ENCODE results near the gene MSL1.
"Not testable (repeated sequence)": the region's sequence is repeated elsewhere in the genome, so short reads cannot be mapped to it uniquely, and the experiment has no call there.

Gene MSL1

DNA sequence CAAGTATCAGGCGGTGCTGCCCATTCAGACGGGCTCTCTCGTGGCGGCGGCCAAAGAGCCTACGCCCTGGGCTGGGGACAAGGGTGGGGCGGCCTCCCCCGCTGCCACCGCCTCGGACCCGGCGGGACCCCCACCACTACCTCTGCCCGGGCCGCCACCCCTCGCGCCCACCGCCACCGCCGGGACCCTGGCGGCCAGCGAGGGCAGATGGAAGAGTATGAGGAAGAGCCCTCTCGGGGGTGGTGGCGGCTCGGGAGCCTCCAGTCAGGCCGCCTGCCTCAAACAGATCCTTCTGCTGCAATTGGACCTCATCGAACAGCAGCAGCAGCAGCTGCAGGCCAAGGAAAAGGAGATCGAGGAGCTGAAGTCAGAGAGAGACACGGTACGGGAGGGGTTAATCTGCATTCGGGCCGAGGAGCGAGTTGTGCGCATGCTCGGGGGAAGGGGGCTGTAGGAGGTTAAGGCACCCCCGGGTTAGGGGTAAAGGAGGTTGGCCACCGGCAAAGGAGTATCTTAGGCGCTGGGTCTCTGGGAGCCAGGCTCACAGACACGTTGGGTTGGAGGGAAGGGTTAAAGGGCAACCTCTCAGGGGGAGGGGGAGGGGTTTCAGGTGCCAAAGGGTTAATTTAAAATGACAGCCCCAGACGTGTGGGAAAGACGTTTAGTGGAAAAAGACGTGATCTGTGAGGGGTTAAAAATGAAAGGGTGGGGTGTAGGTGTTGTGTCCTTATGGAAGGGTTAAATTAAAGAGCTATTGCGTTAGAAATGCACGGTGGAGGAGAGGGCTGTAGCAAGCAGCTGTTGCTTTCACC is 1.4 kb downstream of the MSL1 start:
- peak overlapping the region; percentile 84 to 86 for H3K9ac ChIP-seq (ENCODE audit: low read length in 2 of 2)
- H3K9me3 ChIP-seq (ENCODE audit: control insufficient read depth in 2 of 2, low read length in 2 of 2): no peaks in the 10 kb centered on the region
- peak overlapping the region; percentile 85 for H3K27ac ChIP-seq (ENCODE audit: low read length)
- peak overlapping the region; percentile 88 to 97 for H3K4me3 ChIP-seq (ENCODE audit: low read length in 2 of 2)
- H3K36me3 ChIP-seq (ENCODE audit: control insufficient read depth in 2 of 2, insufficient read depth in 2 of 2, low read length in 2 of 2): peaks cover 12% of the 10 kb centered on the region in 2 donors
- H3K27me3 ChIP-seq (ENCODE audit: control insufficient read depth in 1 of 2, insufficient read depth in 2 of 2, low read length in 2 of 2): no peaks in the 10 kb centered on the region
- H3K4me1 ChIP-seq (ENCODE audit: control insufficient read depth, insufficient read depth, low read length): peaks cover 27% of the 10 kb centered on the region

DNA sequence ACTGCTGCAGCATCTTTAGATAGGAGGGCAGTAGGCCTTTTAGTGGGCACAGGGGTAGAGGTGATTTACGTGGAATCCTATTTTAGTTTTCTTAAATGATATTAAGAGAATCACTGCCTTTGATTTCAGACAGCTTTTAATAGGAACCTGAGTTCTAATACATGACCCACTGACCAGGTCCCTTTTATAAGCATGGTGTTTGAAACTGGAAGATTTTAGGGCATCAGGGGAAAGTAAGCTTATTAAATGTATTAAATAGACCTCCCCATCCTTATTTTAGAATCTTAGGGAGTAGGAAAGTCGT is 2.0 kb downstream of the MSL1 start:
- H3K9ac ChIP-seq (ENCODE audit: low read length in 2 of 2): peak overlapping the region; percentile 84 to 86
- peak overlapping the region; percentile 88 to 97 for H3K4me3 ChIP-seq (ENCODE audit: low read length in 2 of 2)
- H3K27me3 ChIP-seq (ENCODE audit: control insufficient read depth in 1 of 2, insufficient read depth in 2 of 2, low read length in 2 of 2): no peaks in the 10 kb centered on the region
- peak overlapping the region; percentile 85 for H3K27ac ChIP-seq (ENCODE audit: low read length)
- peaks cover 27% of the 10 kb centered on the region for H3K4me1 ChIP-seq (ENCODE audit: control insufficient read depth, insufficient read depth, low read length)
- H3K36me3 ChIP-seq (ENCODE audit: control insufficient read depth in 2 of 2, insufficient read depth in 2 of 2, low read length in 2 of 2): peaks cover 12% of the 10 kb centered on the region in 2 donors
- no peaks in the 10 kb centered on the region for H3K9me3 ChIP-seq (ENCODE audit: control insufficient read depth in 2 of 2, low read length in 2 of 2)

DNA sequence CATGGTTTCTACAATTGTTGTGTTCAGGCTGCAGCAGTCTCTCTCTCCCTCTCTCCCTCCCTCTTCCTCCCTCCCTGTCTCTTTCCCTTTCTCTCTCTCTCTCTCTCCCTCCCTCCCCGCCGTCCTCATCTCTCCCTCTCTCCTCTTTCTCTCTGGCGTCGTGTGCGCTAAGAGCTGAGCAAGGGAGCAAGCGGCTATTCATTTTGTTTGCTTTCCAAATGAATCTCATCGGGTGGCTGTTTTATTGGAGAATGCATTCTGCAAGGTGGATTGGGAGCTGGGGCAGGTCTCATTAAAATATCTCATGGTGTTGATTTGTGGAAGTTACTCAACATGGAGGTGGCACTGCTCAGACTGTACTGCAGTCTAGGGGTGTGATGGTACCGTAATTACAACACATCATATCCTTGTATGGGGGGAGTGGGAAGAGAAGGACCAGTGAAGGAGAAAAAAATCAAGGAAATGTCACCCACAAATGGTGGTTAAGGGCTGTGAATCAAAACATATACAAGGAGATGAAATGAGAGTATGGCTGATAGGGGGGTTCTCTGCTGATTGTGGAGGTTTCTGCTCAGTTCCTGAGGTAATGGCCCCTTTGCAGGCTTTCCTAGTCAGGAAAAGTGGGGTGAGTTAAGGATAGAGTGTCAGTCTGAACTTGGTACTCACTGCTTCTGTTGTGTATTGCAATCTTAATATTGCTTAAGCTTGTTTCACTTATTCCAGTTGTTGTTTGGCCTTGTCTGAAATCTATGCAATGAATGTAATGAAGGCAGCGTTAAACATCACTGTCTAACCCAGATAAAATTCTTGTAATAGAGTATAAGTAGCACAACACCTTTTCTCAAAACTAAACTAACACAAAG is 2.7 kb downstream of the MSL1 start:
- Histone ChIP-seq H3K4me1 (ENCODE audit: control insufficient read depth, insufficient read depth, low read length) (peaks cover 27% of the 10 kb centered on the region), H3K9me3 (ENCODE audit: control insufficient read depth in 2 of 2, low read length in 2 of 2) (no peaks in the 10 kb centered on the region), H3K9ac (ENCODE audit: low read length in 2 of 2) (peak overlapping the region; percentile 84 to 86), H3K27me3 (ENCODE audit: control insufficient read depth in 1 of 2, insufficient read depth in 2 of 2, low read length in 2 of 2) (no peaks in the 10 kb centered on the region), H3K4me3 (ENCODE audit: low read length in 2 of 2) (peak overlapping the region; percentile 88 to 97), H3K36me3 (ENCODE audit: control insufficient read depth in 2 of 2, insufficient read depth in 2 of 2, low read length in 2 of 2) (peaks cover 16 to 19% of the 10 kb centered on the region in 2 donors), H3K27ac (ENCODE audit: low read length) (peak overlapping the region; percentile 85)

DNA sequence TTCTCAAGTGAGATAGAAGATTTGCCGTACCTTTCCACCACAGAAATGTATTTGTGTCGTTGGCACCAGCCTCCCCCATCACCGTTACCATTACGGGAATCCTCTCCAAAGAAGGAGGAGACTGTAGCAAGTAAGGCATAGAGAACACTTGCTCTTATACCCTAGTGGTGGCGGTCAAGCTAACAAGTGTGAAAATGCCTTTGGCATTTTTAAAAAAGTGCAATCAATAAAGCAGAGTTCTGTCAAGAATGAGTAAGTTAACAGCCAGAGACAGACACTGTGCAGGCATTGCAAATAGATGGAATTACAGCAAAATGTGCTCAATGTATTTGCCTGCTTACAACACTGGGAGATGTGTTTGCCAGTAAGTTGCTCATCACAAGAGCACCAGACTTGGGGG is 7.7 kb downstream of the MSL1 start:
- no peak overlapping the region for H3K27ac ChIP-seq (ENCODE audit: low read length)
- H3K36me3 ChIP-seq (ENCODE audit: control insufficient read depth in 2 of 2, insufficient read depth in 2 of 2, low read length in 2 of 2): peaks cover 51 to 54% of the 10 kb centered on the region in 2 donors
- no peak overlapping the region for H3K4me3 ChIP-seq (ENCODE audit: low read length in 2 of 2)
- no peaks in the 10 kb centered on the region for H3K9me3 ChIP-seq (ENCODE audit: control insufficient read depth in 2 of 2, low read length in 2 of 2)
- no peak overlapping the region for H3K9ac ChIP-seq (ENCODE audit: low read length in 2 of 2)
- no peaks in the 10 kb centered on the region for H3K27me3 ChIP-seq (ENCODE audit: control insufficient read depth in 1 of 2, insufficient read depth in 2 of 2, low read length in 2 of 2)
- H3K4me1 ChIP-seq (ENCODE audit: control insufficient read depth, insufficient read depth, low read length): peaks cover 9% of the 10 kb centered on the region

DNA sequence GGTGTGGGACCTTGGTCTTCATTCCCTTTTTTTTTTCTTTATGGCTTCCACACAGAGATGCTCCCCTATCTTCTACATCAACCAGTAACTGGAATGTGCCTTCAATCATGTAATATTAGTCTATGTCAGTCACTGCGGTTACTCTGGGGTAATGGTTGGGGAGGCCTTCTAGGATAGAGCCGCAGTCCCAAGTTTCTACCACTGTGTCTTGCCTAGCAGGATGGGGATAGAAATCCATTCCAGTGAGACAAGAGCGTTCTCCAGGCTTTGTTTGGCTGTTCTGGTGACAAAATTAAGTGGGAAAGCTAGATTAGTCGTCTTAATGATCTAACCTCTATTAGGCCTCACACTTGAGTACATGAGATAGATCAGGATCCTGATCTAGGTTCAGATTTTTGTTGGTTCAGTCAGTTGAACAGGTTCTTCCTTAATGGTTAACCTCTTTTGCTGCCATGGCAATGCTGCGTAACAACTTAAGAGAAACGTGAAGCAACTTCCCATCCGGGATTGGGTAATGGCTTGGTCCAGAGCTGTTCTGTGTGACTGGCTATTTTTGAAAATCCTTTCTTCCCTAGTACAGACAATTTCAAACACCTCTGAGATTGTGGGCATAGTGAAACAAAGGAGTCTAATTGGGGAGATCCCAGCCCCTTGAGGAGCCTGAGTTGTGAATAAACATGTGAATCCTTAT is 8.7 kb downstream of the MSL1 start:
- peak overlapping the region in 1 of 2 donors; percentile 42 for H3K9ac ChIP-seq (ENCODE audit: low read length in 2 of 2)
- H3K9me3 ChIP-seq (ENCODE audit: control insufficient read depth in 2 of 2, low read length in 2 of 2): no peaks in the 10 kb centered on the region
- H3K36me3 ChIP-seq (ENCODE audit: control insufficient read depth in 2 of 2, insufficient read depth in 2 of 2, low read length in 2 of 2): peaks cover 61 to 63% of the 10 kb centered on the region in 2 donors
- no peak overlapping the region for H3K27ac ChIP-seq (ENCODE audit: low read length)
- H3K4me1 ChIP-seq (ENCODE audit: control insufficient read depth, insufficient read depth, low read length): peaks cover 2% of the 10 kb centered on the region
- no peak overlapping the region for H3K4me3 ChIP-seq (ENCODE audit: low read length in 2 of 2)
- no peaks in the 10 kb centered on the region for H3K27me3 ChIP-seq (ENCODE audit: control insufficient read depth in 1 of 2, insufficient read depth in 2 of 2, low read length in 2 of 2)

DNA sequence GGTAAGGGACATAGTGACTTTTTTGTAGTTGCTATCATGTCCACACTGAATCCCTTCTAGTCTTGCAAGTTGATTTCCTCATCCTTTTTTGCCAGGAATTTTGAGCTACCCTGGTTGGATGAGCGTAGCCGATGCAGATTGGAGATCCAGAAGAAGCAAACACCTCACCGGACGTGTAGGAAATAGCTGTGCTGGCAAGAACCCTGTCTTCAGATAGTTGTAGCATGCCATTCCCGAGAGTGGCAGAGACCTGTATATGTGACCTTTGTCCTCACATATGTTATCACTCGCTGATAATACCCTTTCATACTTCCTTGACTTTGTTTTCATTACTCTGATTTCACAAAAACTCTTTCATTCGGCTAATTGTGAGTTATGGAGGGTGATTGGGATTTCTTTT is 12.4 kb downstream of the MSL1 start:
- Histone ChIP-seq H3K9me3 (ENCODE audit: control insufficient read depth in 2 of 2, low read length in 2 of 2) (no peaks in the 10 kb centered on the region), H3K4me1 (ENCODE audit: control insufficient read depth, insufficient read depth, low read length) (peaks cover 5% of the 10 kb centered on the region), H3K9ac (ENCODE audit: low read length in 2 of 2) (peak overlapping the region in 1 of 2 donors; percentile 29), H3K27me3 (ENCODE audit: control insufficient read depth in 1 of 2, insufficient read depth in 2 of 2, low read length in 2 of 2) (no peaks in the 10 kb centered on the region), H3K4me3 (ENCODE audit: low read length in 2 of 2) (no peak overlapping the region), H3K27ac (ENCODE audit: low read length) (no peak overlapping the region), H3K36me3 (ENCODE audit: control insufficient read depth in 2 of 2, insufficient read depth in 2 of 2, low read length in 2 of 2) (peaks cover 50 to 58% of the 10 kb centered on the region in 2 donors)

DNA sequence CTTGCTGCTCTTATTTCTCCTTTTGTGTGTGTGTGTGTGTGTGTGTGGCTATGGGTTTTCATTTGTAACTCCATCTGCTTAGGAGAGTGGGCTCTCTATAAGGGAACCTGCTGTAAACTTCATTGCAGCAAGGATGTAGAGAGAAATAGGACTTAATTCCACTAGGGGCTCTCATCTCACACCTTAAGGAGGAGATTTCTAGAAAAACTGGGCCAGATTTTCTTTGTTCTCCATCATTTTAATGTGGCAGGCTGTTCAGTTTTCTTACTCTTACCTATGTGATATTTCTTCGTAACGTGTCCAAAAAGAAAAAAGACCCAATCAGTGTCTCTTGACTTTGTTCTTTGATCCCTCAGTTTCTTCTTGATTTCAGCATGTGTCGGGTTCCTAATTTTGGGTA is 14.0 kb downstream of the MSL1 start:
- no peaks in the 10 kb centered on the region for H3K27me3 ChIP-seq (ENCODE audit: control insufficient read depth in 1 of 2, insufficient read depth in 2 of 2, low read length in 2 of 2)
- no peak overlapping the region for H3K27ac ChIP-seq (ENCODE audit: low read length)
- H3K4me1 ChIP-seq (ENCODE audit: control insufficient read depth, insufficient read depth, low read length): peaks cover 12% of the 10 kb centered on the region
- H3K36me3 ChIP-seq (ENCODE audit: control insufficient read depth in 2 of 2, insufficient read depth in 2 of 2, low read length in 2 of 2): peaks cover 41 to 44% of the 10 kb centered on the region in 2 donors
- H3K9ac ChIP-seq (ENCODE audit: low read length in 2 of 2): no peak overlapping the region
- H3K4me3 ChIP-seq (ENCODE audit: low read length in 2 of 2): no peak overlapping the region
- H3K9me3 ChIP-seq (ENCODE audit: control insufficient read depth in 2 of 2, low read length in 2 of 2): no peaks in the 10 kb centered on the region

DNA sequence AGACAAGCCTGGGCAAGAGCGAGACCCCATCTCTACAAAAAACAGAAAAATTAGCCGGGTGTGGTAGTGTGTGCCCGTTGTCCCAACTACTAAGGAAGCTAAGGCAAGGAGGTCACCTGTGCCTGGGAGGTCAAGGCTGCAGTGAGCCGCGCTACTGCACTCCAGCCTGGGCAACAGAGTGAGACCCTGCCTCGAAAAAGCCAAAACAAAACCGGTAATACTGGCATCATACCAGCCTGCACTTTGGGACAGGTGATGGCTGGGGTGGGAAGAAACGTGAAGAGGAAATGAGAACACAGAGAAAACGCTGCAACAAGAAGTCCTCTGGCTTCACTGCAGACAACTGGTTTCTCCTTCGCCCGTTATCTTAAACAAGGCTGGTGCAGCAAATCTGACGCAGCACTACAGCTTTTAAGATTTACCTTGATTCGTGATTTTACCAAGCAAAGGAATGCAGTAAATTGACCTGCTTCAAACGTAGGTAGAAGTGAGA is 17.8 kb downstream of the MSL1 start:
- peaks cover 16% of the 10 kb centered on the region for H3K4me1 ChIP-seq (ENCODE audit: control insufficient read depth, insufficient read depth, low read length)
- no peaks in the 10 kb centered on the region for H3K27me3 ChIP-seq (ENCODE audit: control insufficient read depth in 1 of 2, insufficient read depth in 2 of 2, low read length in 2 of 2)
- peak overlapping the region; percentile 80 to 88 for H3K4me3 ChIP-seq (ENCODE audit: low read length in 2 of 2)
- peaks cover 18 to 19% of the 10 kb centered on the region in 2 donors for H3K36me3 ChIP-seq (ENCODE audit: control insufficient read depth in 2 of 2, insufficient read depth in 2 of 2, low read length in 2 of 2)
- H3K27ac ChIP-seq (ENCODE audit: low read length): peak overlapping the region; percentile 99
- no peaks in the 10 kb centered on the region for H3K9me3 ChIP-seq (ENCODE audit: control insufficient read depth in 2 of 2, low read length in 2 of 2)
- peak overlapping the region; percentile 85 to 97 for H3K9ac ChIP-seq (ENCODE audit: low read length in 2 of 2)

DNA sequence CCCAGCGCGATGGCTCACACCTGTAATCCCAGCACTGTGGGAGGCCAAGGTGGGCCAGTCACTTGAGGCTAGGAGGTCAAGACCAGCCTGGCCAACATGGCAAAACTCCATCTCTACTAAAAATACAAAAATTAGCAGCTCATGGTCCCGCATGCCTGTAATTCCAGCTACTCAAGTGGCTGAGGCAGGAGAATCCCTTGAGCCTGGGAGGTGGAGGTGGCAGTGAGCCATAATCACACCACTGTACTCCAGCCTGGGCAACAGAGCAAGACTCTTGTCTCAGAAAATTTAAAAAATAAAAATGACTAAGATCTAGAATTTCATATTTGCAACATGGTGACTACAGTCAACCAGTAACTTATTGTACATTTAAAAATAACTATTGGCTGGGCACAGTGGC is 21.4 kb downstream of the MSL1 start:
- not testable (repeated sequence) for H3K9ac ChIP-seq (ENCODE audit: low read length in 2 of 2); H3K27ac ChIP-seq (ENCODE audit: low read length); H3K27me3 ChIP-seq (ENCODE audit: control insufficient read depth in 1 of 2, insufficient read depth in 2 of 2, low read length in 2 of 2); H3K4me3 ChIP-seq (ENCODE audit: low read length in 2 of 2); H3K9me3 ChIP-seq (ENCODE audit: control insufficient read depth in 2 of 2, low read length in 2 of 2)
- H3K36me3 ChIP-seq (ENCODE audit: control insufficient read depth in 2 of 2, insufficient read depth in 2 of 2, low read length in 2 of 2): peaks cover 9 to 11% of the 10 kb centered on the region in 2 donors
- peaks cover 19% of the 10 kb centered on the region for H3K4me1 ChIP-seq (ENCODE audit: control insufficient read depth, insufficient read depth, low read length)

DNA sequence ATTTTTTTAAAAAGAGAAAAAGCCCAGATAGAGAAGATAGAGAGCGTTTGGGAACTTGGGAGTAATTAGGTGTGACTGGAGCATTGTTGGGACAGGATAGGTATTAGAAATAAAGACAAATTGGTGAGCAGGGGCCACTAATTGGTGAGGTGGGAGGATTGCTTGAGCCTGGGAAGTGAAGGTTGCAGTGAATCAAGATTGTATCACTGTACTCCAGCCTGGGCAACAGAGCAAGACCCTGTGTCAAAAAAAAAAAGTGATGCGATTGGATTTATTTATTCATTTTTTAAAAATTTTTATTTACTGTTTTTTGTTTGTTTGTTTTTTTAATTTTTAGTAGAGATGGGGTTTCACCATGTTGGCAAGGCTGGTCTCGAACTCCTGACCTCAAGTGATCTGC is 23.7 kb downstream of the MSL1 start:
- Histone ChIP-seq H3K27ac (ENCODE audit: low read length) (no peak overlapping the region), H3K4me3 (ENCODE audit: low read length in 2 of 2) (no peak overlapping the region), H3K9ac (ENCODE audit: low read length in 2 of 2) (no peak overlapping the region), H3K36me3 (ENCODE audit: control insufficient read depth in 2 of 2, insufficient read depth in 2 of 2, low read length in 2 of 2) (peaks cover 22 to 26% of the 10 kb centered on the region in 2 donors), H3K9me3 (ENCODE audit: control insufficient read depth in 2 of 2, low read length in 2 of 2) (no peaks in the 10 kb centered on the region), H3K4me1 (ENCODE audit: control insufficient read depth, insufficient read depth, low read length) (peaks cover 8% of the 10 kb centered on the region), H3K27me3 (ENCODE audit: control insufficient read depth in 1 of 2, insufficient read depth in 2 of 2, low read length in 2 of 2) (no peaks in the 10 kb centered on the region)

Measured in stomach smooth muscle (tissue), 2 donors.